Activated T-helper 2 cell treated with anti-CD3 and anti-CD28 coated beads, Interferon-gamma antibody, Interleukin-2, Interleukin-4, amounts not matched to agents 10 μg/mL and 5 μg/mL and 100 μg/mL, durations not matched to agents 14 hours and 24 hours and 36 hours (primary cell): ENCODE results near the gene SLC26A9. TPM values are rescaled to one million over a fixed set of nuclear protein-coding genes. Genes with fewer than 3 reads are reported as not detected.

Source experiments
- DNase-seq: peaks from one replicate; pipeline ENCODE4 v3.0.0; 2021; ENCODE audit warnings: low spot score
- H3K27ac Mint-ChIP-seq: one replicate; pipeline ENCODE4 v1.8.0; 2021; ENCODE audit warnings: mixed read lengths
- H3K27me3 Mint-ChIP-seq: one replicate; pipeline ENCODE4 v1.8.0; 2021; ENCODE audit warnings: low read depth, mixed read lengths
- H3K36me3 Mint-ChIP-seq: one replicate; pipeline ENCODE4 v1.8.0; 2021; ENCODE audit warnings: low read depth, mixed read lengths
- H3K4me1 Mint-ChIP-seq: one replicate; pipeline ENCODE4 v1.8.0; 2021; ENCODE audit warnings: low read depth, mixed read lengths
- H3K4me3 Mint-ChIP-seq: one replicate; pipeline ENCODE4 v1.8.0; 2021; ENCODE audit warnings: low read depth, mild to moderate bottlenecking, moderate library complexity, mixed read lengths
- H3K9me3 Mint-ChIP-seq: one replicate; pipeline ENCODE4 v1.8.0; 2021; ENCODE audit warnings: mixed read lengths
- intact Hi-C: fragments of 100-400 bp; cut with micrococcal nuclease; formaldehyde crosslinking; loops from one replicate; pipeline ENCODE4 v1.15.1; 2023
- total RNA-seq: library from RNA; stranded (reverse); gene quantifications from 2 replicates; pipeline ENCODE4 v1.2.3, GENCODE V29; 2022

SLC26A9 gene
- total RNA-seq, 1 donor from 2014 or later: not detected

DNA sequence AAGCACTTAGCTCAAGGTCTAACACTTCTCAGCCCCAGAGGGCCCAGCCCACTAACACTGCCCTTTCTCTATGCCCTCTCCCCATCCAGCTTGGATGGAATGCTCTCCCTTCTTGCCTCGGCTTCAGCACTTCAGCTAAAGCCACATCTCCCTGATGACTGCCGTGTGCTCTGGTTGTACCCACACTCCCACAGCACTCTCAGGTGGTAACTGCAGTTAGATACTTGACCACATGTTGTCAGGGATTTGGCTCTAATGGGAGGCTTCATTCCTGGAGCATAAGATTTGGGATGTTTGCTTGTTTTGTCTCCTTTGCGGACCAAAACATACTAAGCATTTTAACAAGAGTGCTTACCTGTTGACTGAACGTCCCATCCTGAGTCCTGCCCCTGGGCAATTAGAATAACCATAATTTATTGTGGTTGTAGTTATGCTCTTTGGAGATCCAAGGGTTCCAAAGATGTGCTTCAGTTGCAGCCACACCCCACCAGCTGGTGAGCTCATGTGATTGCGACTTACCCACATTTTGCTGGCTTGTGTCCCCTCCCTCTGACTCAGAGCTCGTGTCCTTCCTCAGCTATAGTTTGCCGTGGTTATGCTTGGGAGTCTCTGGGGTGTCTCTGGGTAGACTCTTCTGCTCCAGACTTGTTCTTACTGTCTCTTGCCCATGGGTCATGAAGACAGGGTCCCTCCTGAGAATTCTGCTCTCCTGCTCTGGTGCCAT, 7.7 kb upstream of the SLC26A9 start:
- Mint-ChIP-seq H3K27ac (no peak overlapping the region), H3K4me3 (no peak overlapping the region), H3K27me3 (peaks cover 17% of the 10 kb centered on the region), H3K4me1 (no peaks in the 10 kb centered on the region), H3K9me3 (no peaks in the 10 kb centered on the region), H3K36me3 (no peaks in the 10 kb centered on the region)
- intact Hi-C loops: no loop called here
- no peak for DNase-seq

DNA sequence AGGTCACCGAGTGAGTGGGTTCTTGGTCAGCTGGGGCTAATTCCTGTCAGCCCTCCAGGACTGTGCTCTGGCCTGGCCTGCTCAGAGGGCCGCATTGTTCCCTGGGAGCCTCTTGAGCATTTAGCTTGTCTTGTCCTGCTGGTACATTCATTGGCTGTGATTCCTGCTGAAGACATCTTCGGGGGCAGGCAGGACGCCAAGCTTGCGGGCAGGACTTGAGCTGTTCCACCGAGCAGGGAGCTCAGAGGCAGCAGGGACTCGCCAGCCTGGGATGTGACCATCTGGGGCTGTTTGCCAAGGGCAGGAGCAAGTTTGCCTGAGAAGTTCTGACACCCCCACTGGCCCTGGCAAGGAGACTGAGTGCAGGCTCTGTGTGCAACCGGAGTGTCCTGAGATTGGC, 7.0 kb upstream of the SLC26A9 start:
- intact Hi-C loops: no loop called here
- Mint-ChIP-seq H3K9me3 (no peaks in the 10 kb centered on the region), H3K36me3 (no peaks in the 10 kb centered on the region), H3K4me1 (no peaks in the 10 kb centered on the region), H3K27me3 (peaks cover 14% of the 10 kb centered on the region), H3K27ac (no peak overlapping the region), H3K4me3 (no peak overlapping the region)
- no peak for DNase-seq

DNA sequence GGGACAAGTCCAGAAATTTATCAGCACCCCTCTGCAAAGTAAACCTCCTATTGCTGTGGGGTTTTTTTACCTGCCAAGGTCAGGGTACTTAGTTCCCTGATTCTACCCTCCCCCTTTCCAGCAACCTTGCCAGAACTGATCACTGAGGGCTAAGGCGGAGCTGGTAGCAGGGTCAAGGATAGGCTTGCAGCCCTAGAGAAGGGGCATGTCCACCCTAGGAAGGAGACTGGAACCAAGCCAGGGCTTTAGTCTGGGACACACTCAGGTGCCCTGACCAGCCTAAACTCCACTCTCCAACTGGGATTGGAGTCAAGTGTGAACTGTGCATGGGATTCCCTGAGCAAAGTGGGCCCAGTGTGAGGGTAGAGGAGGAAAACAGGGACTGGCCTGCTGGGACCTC, 6.5 kb upstream of the SLC26A9 start:
- intact Hi-C loops: no loop called here
- H3K9me3 Mint-ChIP-seq: no peaks in the 10 kb centered on the region
- no peak overlapping the region for H3K4me3 Mint-ChIP-seq
- peaks cover 14% of the 10 kb centered on the region for H3K27me3 Mint-ChIP-seq
- no peak for DNase-seq
- H3K27ac Mint-ChIP-seq: no peak overlapping the region
- H3K4me1 Mint-ChIP-seq: no peaks in the 10 kb centered on the region
- no peaks in the 10 kb centered on the region for H3K36me3 Mint-ChIP-seq

DNA sequence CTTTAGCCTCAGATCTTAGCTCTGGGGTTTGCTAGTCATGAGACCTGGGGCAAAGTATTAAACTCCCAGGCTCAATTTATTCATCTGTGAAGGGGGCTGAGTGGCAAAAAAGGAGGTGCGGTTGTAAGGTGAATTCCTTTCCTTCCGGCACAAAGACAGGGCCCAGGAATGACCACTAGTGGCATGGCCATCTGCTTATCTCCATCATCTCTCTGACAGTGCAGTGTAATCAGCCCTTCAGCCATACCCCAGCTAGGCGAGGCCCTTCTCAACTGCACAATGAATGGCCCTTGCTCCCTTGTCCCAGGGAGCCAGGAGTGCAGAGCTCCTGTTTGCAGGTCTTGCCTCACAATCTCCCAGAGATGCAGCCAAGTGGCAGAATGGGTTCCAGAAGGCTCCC, 5.6 kb upstream of the SLC26A9 start:
- intact Hi-C loops: no loop called here
- peaks cover 12% of the 10 kb centered on the region for H3K27me3 Mint-ChIP-seq
- H3K4me1 Mint-ChIP-seq: no peaks in the 10 kb centered on the region
- H3K9me3 Mint-ChIP-seq: no peaks in the 10 kb centered on the region
- no peaks in the 10 kb centered on the region for H3K36me3 Mint-ChIP-seq
- H3K4me3 Mint-ChIP-seq: no peak overlapping the region
- H3K27ac Mint-ChIP-seq: no peak overlapping the region
- DNase-seq: no peak

DNA sequence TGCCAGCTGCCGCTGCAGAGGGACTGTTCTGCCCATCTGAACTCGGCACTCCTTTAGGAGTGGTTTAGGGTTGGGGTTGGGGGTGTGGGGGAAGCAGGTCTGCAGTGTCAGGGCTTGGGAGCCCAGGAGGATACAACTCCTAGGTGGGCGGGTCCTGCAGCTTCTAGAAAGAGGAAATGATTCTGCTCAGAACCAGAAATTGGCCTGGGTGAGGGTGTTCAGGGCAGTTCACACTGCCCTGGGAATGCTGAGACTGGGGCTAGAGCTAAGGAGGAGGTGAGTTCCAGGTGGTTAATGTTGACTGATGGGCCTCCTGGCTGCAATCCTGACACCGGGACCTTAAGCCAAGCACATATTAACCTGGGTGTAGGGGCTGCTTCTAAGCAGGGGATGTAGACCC, 4.8 kb upstream of the SLC26A9 start:
- no peak for DNase-seq
- intact Hi-C loops: no loop called here
- H3K4me1 Mint-ChIP-seq: no peaks in the 10 kb centered on the region
- no peaks in the 10 kb centered on the region for H3K36me3 Mint-ChIP-seq
- no peak overlapping the region for H3K27ac Mint-ChIP-seq
- no peaks in the 10 kb centered on the region for H3K9me3 Mint-ChIP-seq
- peaks cover 17% of the 10 kb centered on the region for H3K27me3 Mint-ChIP-seq
- H3K4me3 Mint-ChIP-seq: no peak overlapping the region

DNA sequence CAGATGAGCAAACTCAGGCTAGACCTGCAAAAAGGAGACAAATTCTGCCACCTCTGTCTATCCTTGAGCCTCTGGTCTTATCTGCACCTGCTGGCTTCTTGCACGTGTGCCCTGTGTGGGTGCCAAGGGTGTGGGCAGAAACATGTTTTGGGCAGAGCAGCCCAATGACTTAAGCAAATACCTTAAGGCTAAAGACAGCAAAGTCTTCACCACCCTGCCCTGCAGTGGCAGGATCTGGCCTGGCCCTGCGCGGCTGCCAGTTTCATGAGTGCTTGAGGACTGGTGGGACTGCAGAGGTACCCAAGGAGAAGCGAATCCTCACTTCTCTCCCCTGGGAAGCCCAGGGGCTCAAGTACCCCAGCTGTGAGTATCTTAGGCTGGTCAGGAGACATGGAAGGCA, 3.8 kb upstream of the SLC26A9 start:
- Mint-ChIP-seq H3K9me3 (no peaks in the 10 kb centered on the region), H3K4me1 (no peaks in the 10 kb centered on the region), H3K27me3 (peaks cover 20% of the 10 kb centered on the region), H3K36me3 (no peaks in the 10 kb centered on the region), H3K4me3 (no peak overlapping the region), H3K27ac (no peak overlapping the region)
- DNase-seq: no peak
- intact Hi-C loops: no loop called here

DNA sequence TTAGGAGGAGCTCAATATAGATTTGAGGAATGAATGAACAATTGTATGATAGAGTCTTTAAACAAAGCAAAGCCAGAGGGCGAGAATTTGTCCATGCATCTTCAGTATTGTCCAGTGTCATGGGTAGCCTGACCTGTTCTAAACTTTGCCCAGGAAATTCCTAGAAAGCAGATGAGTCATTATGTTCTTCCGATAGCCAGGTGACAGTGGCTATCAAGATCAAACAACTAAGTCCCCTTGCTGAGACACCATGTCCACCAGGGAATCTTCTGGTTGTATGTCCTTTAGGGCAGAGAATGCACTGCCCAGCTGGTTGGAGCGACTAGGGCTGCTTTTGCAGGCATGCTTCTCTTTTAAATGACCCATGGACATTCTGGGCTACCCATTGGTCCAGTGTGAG, 1.8 kb upstream of the SLC26A9 start:
- DNase-seq: no peak
- Mint-ChIP-seq H3K4me3 (no peak overlapping the region), H3K36me3 (no peaks in the 10 kb centered on the region), H3K27ac (no peak overlapping the region), H3K4me1 (no peaks in the 10 kb centered on the region), H3K9me3 (no peaks in the 10 kb centered on the region), H3K27me3 (peaks cover 22% of the 10 kb centered on the region)
- intact Hi-C loops: no loop called here

DNA sequence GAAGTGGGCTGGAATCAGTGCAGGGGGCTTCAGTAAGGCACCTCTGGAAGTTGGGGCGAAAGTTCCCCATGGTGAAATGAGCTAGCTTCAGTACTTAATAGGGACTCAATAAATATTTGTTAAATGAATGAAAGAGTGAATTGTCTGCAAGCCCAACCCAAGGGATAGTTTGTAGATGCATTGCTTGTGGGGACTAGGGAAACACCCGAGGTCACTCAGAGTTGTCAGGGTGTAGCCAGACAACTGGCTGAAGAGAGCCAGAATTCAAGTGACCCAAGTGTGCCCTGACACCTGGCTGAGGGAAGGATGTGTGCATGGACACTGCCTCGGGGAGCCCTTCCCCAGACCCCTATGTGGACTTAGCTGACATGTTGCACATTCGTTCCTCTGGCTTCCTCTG, 1.3 kb upstream of the SLC26A9 start:
- no peak overlapping the region for H3K4me3 Mint-ChIP-seq
- H3K9me3 Mint-ChIP-seq: no peaks in the 10 kb centered on the region
- H3K27ac Mint-ChIP-seq: no peak overlapping the region

DNA sequence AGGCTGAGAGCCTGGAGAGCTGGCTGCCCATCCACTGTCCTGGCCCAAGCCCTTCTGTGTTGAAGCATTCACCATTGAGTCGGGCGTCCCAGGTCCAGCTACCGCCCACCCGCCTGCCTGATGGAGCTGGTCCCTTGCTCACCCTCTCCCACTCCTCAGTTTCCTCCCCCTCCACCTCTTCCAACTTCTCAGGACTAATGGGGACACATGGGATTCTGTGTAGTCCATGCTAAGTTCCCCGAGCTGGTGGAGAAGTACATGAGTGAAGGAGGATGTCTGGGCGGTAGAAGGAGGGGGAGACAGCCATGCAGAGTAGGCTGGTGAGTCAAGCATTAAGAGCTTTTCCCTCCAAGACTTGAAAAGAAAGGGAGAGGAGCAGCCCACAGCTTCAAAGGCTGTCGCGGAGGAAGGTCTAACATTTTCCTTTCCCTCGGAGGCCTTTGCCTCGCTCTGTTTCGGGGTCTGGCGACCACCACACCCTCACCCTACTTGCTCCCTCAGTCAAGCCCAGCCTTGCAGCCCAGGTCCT, 561 bp downstream of the SLC26A9 start:
- no peak for DNase-seq
- H3K27me3 Mint-ChIP-seq: peaks cover 29% of the 10 kb centered on the region

More for the DNA sequence above, 1.3 kb upstream of the SLC26A9 start:
- Mint-ChIP-seq H3K4me1 (no peaks in the 10 kb centered on the region), H3K36me3 (no peaks in the 10 kb centered on the region), H3K27me3 (peaks cover 22% of the 10 kb centered on the region)
- no peak for DNase-seq
- intact Hi-C loops: no loop called here

DNA sequence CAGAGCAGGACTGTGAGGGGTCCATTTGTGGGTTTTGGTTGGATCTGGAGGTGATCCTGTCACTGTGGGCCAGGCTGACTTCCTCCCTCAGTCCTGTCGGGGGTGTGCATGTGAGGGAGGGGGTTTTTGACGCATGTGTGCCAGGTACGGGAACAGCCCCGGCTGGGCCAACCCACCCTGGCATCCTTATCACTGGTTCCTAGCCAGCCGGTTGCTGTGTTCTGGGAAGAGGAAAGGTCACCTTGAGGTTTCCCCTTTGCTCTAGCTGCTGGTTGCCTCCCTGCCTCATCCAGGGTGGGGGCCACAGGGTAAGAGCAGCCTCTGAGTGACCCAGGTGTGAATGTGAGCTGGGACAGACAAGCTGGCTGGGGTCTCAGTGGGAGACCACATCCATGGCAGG, 2.5 kb downstream of the SLC26A9 start:
- Mint-ChIP-seq H3K36me3 (no peaks in the 10 kb centered on the region), H3K4me1 (no peaks in the 10 kb centered on the region), H3K9me3 (no peaks in the 10 kb centered on the region), H3K27me3 (peaks cover 32% of the 10 kb centered on the region), H3K4me3 (no peak overlapping the region), H3K27ac (no peak overlapping the region)
- intact Hi-C loops: no loop called here
- DNase-seq: no peak

More for the DNA sequence above, 561 bp downstream of the SLC26A9 start:
- Mint-ChIP-seq H3K4me3 (no peak overlapping the region), H3K4me1 (no peaks in the 10 kb centered on the region), H3K9me3 (no peaks in the 10 kb centered on the region), H3K36me3 (no peaks in the 10 kb centered on the region), H3K27ac (no peak overlapping the region)
- intact Hi-C loops: no loop called here

DNA sequence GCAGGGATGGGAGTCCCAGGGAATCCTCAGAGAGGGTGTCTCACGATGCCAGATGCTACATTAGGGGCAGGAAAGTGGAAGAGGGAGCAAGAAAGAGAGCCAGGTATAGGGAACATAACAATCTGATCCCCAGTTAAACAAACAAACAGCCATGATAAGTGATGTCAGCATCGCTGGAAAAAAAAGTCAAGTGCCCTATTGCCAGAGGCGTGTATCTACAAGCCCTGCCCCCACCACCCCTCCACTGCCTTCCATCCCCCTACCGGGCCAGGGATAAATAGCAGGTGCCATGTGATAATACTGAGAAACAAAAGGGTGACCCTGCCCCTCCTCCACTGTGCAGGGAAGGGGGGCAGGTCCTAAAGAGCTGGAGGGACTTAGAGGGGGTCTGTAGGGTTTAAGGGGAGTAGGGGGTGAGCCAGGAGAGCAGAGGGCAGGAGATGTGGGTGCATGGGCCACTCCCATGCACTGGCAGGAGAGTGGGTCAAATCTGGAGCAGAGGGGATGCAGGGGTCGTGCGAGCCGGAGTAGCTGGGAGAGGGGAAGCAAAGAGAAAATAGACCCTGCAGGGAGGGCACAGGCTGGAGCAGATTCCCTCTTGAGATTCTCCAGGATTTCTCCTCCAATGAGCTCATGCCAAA, 3.4 kb downstream of the SLC26A9 start:
- Mint-ChIP-seq H3K4me3 (no peak overlapping the region), H3K4me1 (no peaks in the 10 kb centered on the region), H3K36me3 (no peaks in the 10 kb centered on the region), H3K27me3 (peaks cover 28% of the 10 kb centered on the region), H3K27ac (no peak overlapping the region), H3K9me3 (no peaks in the 10 kb centered on the region)
- intact Hi-C loops: no loop called here
- no peak for DNase-seq

DNA sequence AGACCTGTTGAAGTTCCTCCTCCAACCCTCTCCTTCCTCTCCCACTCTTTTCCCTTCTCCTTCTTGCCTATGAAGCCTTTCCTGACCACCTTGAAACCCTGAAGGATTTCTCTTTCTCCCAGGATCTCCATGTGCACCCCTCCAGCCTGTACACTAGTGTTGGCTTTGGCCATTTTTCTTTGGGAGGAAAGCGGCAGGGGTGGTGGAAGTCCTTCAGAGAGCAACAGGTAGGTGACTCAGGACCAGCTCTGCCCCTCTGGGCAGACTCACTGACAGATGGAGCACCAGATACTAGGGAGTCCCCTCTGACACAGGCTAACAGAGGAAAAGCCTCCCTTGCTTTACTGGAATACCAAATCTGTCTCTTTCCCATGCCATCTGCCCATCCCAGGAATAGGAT, 4.6 kb downstream of the SLC26A9 start:
- Mint-ChIP-seq H3K4me3 (no peak overlapping the region), H3K36me3 (no peaks in the 10 kb centered on the region), H3K27me3 (peaks cover 23% of the 10 kb centered on the region), H3K27ac (no peak overlapping the region), H3K4me1 (no peaks in the 10 kb centered on the region), H3K9me3 (no peaks in the 10 kb centered on the region)
- no peak for DNase-seq
- intact Hi-C loops: no loop called here

DNA sequence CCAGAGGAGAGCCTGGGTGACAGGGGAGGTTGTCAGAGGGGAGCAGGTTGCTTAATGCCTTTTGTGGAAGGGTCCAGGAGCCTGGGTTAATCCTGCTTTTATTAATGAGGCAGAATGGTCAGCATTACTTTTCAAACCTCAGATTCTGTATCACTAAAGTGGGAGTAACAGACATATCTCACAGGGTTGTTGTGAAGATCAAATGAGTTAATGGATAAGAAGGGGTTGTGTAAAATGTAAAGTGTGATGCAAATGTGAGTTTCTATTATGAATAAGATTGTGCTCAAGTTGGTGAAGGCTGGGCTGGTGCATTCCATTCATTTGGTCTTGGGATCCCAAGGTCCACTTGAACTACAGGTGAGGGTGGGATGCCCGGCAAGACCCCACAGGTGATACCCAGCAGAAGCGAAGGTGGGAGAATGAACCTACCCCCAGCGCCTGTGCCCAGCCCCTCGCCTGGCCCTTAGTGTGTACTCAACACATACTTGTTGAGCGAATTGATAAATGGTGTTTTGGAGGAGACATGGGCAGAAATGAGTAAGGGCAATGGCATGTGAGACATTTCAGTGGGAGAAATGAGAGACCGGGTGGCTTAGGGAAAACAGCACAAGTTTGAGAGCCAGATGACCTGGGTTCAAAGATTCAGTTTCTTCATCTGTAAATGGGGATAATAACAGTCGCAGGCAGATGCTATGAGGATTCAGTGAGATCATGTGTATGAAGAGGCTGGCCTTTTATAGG, 6.2 kb downstream of the SLC26A9 start:
- no peak overlapping the region for H3K27ac Mint-ChIP-seq
- no peaks in the 10 kb centered on the region for H3K9me3 Mint-ChIP-seq
- no peaks in the 10 kb centered on the region for H3K36me3 Mint-ChIP-seq
- no peak for DNase-seq
- peaks cover 22% of the 10 kb centered on the region for H3K27me3 Mint-ChIP-seq
- intact Hi-C loops: no loop called here
- H3K4me3 Mint-ChIP-seq: no peak overlapping the region
- H3K4me1 Mint-ChIP-seq: no peaks in the 10 kb centered on the region
